HEK293 (cell line): ENCODE results near the gene MALT1.

Experiments used
- GFI1B ChIP-seq: fragments of 450-650 bp; formaldehyde crosslinking; IDR thresholded peaks from 2 replicates; pipeline ENCODE4 v1.5.1; 2016; ENCODE audit warnings: missing biosample characterization, missing genetic modification characterization
- SALL2 ChIP-seq: fragments of 450-650 bp; formaldehyde crosslinking; IDR thresholded peaks from 2 replicates; pipeline ENCODE4 v1.5.0; 2017; ENCODE audit warnings: missing biosample characterization, mild to moderate bottlenecking, missing genetic modification characterization, borderline replicate concordance
- SP7 ChIP-seq: fragments of 450-650 bp; formaldehyde crosslinking; IDR thresholded peaks from 2 replicates; pipeline ENCODE4 v1.5.1; 2016; ENCODE audit warnings: missing biosample characterization, missing genetic modification characterization
- ZNF350 ChIP-seq: fragments of 450-650 bp; formaldehyde crosslinking; IDR thresholded peaks from 2 replicates; pipeline ENCODE4 v1.5.0; 2017; ENCODE audit warnings: missing biosample characterization, mild to moderate bottlenecking, missing genetic modification characterization
- ZNF623 ChIP-seq: fragments of 450-650 bp; formaldehyde crosslinking; IDR thresholded peaks from 2 replicates; pipeline ENCODE4 v1.5.1; 2016; ENCODE audit warnings: missing biosample characterization, missing genetic modification characterization
- ZNF692 ChIP-seq: fragments of 450-650 bp; formaldehyde crosslinking; IDR thresholded peaks from 2 replicates; pipeline ENCODE4 v1.5.1; 2016; ENCODE audit warnings: missing biosample characterization, missing genetic modification characterization
- ZNF747 ChIP-seq: fragments of 450-650 bp; formaldehyde crosslinking; IDR thresholded peaks from 2 replicates; pipeline ENCODE4 v1.5.1; 2016; ENCODE audit warnings: missing biosample characterization, missing genetic modification characterization
- TF ChIP-seq, protein P1 (sequence below): fragments of 450-650 bp; formaldehyde crosslinking; IDR thresholded peaks from 2 replicates; pipeline ENCODE4 v1.5.0; 2017; ENCODE audit warnings: missing biosample characterization, missing genetic modification characterization, borderline replicate concordance
- TF ChIP-seq, protein P2 (sequence below): fragments of 450-650 bp; formaldehyde crosslinking; IDR thresholded peaks from 2 replicates; pipeline ENCODE4 v1.5.1; 2017; ENCODE audit warnings: missing biosample characterization, missing genetic modification characterization
- TF ChIP-seq, protein P3 (sequence below): fragments of 450-650 bp; formaldehyde crosslinking; IDR thresholded peaks from 2 replicates; pipeline ENCODE4 v1.5.1; 2016; ENCODE audit warnings: missing biosample characterization, missing genetic modification characterization

- TF ChIP-seq ZNF623 (tag by site-specific recombination) (no peak), SP7 (tag by site-specific recombination) (no peak), GFI1B (tag by site-specific recombination) (no peak), SALL2 (tag by site-specific recombination) (no peak), ZNF350 (tag by site-specific recombination) (no peak), ZNF747 (no peak), ZNF692 (tag by site-specific recombination) (no peak)
- TF ChIP-seq, protein P1, sequence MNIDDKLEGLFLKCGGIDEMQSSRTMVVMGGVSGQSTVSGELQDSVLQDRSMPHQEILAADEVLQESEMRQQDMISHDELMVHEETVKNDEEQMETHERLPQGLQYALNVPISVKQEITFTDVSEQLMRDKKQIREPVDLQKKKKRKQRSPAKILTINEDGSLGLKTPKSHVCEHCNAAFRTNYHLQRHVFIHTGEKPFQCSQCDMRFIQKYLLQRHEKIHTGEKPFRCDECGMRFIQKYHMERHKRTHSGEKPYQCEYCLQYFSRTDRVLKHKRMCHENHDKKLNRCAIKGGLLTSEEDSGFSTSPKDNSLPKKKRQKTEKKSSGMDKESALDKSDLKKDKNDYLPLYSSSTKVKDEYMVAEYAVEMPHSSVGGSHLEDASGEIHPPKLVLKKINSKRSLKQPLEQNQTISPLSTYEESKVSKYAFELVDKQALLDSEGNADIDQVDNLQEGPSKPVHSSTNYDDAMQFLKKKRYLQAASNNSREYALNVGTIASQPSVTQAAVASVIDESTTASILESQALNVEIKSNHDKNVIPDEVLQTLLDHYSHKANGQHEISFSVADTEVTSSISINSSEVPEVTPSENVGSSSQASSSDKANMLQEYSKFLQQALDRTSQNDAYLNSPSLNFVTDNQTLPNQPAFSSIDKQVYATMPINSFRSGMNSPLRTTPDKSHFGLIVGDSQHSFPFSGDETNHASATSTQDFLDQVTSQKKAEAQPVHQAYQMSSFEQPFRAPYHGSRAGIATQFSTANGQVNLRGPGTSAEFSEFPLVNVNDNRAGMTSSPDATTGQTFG (tag by site-specific recombination) = no peak
- TF ChIP-seq, protein P2, sequence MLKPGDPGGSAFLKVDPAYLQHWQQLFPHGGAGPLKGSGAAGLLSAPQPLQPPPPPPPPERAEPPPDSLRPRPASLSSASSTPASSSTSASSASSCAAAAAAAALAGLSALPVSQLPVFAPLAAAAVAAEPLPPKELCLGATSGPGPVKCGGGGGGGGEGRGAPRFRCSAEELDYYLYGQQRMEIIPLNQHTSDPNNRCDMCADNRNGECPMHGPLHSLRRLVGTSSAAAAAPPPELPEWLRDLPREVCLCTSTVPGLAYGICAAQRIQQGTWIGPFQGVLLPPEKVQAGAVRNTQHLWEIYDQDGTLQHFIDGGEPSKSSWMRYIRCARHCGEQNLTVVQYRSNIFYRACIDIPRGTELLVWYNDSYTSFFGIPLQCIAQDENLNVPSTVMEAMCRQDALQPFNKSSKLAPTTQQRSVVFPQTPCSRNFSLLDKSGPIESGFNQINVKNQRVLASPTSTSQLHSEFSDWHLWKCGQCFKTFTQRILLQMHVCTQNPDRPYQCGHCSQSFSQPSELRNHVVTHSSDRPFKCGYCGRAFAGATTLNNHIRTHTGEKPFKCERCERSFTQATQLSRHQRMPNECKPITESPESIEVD (tag by site-specific recombination) = no peak
- TF ChIP-seq, protein P3, sequence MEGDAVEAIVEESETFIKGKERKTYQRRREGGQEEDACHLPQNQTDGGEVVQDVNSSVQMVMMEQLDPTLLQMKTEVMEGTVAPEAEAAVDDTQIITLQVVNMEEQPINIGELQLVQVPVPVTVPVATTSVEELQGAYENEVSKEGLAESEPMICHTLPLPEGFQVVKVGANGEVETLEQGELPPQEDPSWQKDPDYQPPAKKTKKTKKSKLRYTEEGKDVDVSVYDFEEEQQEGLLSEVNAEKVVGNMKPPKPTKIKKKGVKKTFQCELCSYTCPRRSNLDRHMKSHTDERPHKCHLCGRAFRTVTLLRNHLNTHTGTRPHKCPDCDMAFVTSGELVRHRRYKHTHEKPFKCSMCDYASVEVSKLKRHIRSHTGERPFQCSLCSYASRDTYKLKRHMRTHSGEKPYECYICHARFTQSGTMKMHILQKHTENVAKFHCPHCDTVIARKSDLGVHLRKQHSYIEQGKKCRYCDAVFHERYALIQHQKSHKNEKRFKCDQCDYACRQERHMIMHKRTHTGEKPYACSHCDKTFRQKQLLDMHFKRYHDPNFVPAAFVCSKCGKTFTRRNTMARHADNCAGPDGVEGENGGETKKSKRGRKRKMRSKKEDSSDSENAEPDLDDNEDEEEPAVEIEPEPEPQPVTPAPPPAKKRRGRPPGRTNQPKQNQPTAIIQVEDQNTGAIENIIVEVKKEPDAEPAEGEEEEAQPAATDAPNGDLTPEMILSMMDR (tag by site-specific recombination) = no peak
Measured at GRCh38 chr18:58756148-58756547, 84.9 kb downstream of the MALT1 start.
